Fibroblast of villous mesenchyme (primary cell): Measurements from ENCODE around the gene LILRA5. TPM values are rescaled to one million over a fixed set of nuclear protein-coding genes. Genes with fewer than 3 reads are reported as not detected.
"Not testable (repeated sequence)": the region's sequence is repeated elsewhere in the genome, so short reads cannot be mapped to it uniquely, and the experiment has no call there.

Experiments used
- DNase-seq: peaks from one replicate; pipeline ENCODE4 v3.0.0-alpha.2; 2010; ENCODE audit warnings: low read depth
- H3K4me3 ChIP-seq: 2 replicates; pipeline ENCODE4 v1.5.1; 2011; ENCODE audit warnings: low read depth, mild to moderate bottlenecking, low read length
- CTCF ChIP-seq: IDR thresholded peaks from 2 replicates; pipeline ENCODE4 v1.5.1; 2012; ENCODE audit warnings: low read depth, mild to moderate bottlenecking, low read length; ENCODE audit not compliant: insufficient read depth
- total RNA-seq: library from RNA; depleted of rRNA; stranded (reverse); fragments of >200 nt; gene quantifications from 2 replicates; pipeline ENCODE4 v1.2.3, GENCODE V29; 2012

Gene LILRA5
- total RNA-seq, 1 donor, result not detected

DNA sequence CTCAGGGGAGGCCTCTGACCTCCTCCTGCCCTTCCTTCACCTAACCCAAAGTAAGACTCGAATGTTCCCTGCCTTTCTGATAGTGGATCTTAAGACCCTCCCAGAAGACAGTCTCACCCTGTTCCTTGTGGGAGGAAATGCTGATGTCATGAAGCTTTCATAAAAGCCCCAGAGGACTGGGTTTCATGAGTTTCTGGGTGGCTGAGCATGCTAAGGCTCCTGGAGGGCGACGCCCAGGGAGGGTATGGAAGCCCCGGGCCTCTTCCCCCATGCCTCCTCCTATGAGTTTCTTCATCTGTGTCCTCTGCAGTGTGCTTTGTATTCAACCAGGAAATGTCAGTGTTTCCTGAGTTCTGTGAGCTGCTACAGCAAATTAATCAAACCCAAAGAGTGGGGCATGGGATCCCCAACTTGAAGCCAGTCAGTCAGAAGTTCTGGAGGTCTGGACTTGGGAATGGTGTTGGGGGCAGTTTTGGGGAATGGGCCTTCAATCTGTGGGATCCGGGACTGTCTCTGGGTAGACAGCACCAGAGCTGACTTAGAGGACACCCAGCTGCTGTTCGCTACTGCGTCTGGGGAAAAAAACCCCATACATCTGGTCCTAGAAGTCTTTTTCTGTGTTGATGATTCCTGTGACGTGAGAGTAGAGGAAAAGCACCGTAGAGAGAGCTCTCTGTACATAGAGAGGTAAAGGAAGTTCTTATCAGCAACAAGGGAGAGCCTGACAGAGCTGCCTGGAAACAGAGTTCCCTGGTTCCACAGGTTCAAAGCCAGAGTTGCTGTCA, 30.1 kb downstream of the LILRA5 start:
- H3K4me3 ChIP-seq, result no peak overlapping the region
- DNase-seq, result no peak
- TF ChIP-seq CTCF, result no peak

DNA sequence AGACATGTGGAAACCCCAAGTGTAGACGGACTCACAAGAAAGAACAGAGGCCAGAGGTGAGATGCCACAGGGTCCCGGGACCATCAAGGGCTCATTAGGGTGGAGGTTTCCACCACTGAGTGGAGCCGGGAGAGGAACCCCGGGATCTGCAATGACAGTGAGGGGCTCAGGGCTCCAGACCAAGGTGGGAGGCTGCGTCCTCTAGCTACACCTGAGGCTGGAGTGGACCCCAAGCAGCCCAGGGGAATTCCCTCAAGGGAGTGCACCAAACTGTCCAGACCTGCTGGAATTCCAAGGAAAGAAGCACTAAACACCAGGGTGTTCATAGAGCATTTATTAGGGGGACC, 31.3 kb downstream of the LILRA5 start:
- DNase-seq, result not testable (repeated sequence)

GRCh38 chr19:54281007-54281728, 31.8 kb downstream of the LILRA5 start, which contains the start of gene LILRB2:
Gene LILRB2 (minus strand): TSS chr19:54281110. CDS start chr19:54280496, 614 bp downstream.
- TF ChIP-seq CTCF, result no peak
- no peak for DNase-seq
- no peak within 1 kb of the TSS for H3K4me3 ChIP-seq

More for the DNA sequence above, 31.3 kb downstream of the LILRA5 start:
- H3K4me3 ChIP-seq, result not testable (repeated sequence)

DNA sequence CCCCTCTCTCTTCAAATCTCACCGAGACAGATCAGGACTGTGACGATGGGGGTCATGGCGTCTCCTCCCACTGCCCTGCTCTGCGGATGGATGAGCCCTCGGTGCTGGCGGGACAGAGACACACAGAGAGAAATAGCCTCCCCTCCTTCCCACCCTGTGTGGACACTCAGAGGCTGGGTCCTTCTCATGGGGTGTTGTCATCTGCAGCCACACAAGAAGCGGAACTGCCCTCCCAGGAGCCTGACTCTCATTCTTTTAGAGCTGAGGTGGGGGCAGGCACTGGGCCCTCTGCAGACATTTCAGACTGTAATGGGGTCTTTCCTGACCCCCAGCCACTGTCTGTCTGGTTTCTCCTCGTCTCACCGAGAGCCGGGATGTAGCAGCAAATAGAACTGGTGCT, 32.5 kb downstream of the LILRA5 start:
- DNase-seq, H3K4me3 ChIP-seq: not testable (repeated sequence)

- not testable (repeated sequence) for DNase-seq, H3K4me3 ChIP-seq
Measured at GRCh38 chr19:54280025-54280424, 32.9 kb downstream of the LILRA5 start.

DNA sequence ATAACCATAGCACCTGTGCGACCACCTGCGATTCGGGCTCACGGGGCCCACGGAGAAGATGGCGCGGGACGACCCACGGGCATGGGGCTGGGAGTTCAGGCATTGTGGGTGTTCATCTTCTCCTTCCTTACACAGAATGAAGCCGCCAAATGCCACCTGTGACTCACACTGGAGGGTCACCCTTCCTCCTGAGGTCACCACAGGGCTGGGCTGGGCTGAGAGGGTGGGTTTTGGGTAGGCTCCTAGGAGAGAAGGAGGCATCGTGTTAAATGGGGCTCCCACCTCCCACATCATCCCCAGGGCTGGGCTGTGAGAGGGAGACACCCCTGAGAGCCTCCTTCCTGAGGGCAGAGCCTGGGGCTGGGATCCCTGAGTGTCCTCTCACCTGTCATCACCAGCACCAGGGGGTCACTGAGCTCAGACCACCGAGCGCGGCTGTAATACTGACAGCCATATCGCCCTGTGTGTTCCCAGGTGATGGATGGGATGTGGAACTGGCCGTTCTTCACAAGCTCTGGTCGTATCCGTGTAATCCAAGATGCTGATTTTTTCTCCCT, 33.5 kb downstream of the LILRA5 start:
- no peak for TF ChIP-seq CTCF
- no peak for DNase-seq
- no peak overlapping the region for H3K4me3 ChIP-seq

DNA sequence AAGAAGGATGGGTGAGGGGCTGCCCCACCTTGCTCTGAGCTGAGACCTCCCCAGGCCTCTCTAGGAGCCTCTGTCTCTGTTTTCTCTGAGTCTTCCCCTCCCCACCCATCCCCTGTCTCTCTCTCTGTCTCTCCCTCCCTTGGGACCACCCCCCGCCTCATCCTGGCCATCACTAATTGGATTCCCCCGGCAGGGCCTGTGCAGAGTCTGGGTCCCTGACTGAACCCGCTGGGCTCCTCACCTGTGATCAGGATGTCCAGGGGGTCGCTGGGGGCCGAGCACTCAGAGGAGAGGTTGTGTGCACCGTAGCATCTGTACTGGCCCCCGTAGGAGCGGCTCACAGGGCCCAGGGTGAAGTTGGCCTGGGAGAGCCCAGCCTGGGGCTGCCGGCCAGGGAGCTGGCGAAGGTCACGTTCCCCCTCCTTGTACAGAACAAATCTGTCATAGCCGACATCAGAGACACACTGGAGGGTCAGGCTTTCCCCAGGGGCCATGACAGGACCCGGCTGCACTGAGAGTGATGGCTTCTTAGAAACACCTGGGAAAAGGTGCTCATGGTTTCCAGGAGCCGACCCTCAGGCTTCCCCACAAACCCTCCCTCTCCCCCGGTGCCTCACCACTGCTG, 34.3 kb downstream of the LILRA5 start:
- DNase-seq, H3K4me3 ChIP-seq: not testable (repeated sequence)

GRCh38 chr19:54278056-54278455, 34.9 kb downstream of the LILRA5 start:
- not testable (repeated sequence) for H3K4me3 ChIP-seq, DNase-seq

DNA sequence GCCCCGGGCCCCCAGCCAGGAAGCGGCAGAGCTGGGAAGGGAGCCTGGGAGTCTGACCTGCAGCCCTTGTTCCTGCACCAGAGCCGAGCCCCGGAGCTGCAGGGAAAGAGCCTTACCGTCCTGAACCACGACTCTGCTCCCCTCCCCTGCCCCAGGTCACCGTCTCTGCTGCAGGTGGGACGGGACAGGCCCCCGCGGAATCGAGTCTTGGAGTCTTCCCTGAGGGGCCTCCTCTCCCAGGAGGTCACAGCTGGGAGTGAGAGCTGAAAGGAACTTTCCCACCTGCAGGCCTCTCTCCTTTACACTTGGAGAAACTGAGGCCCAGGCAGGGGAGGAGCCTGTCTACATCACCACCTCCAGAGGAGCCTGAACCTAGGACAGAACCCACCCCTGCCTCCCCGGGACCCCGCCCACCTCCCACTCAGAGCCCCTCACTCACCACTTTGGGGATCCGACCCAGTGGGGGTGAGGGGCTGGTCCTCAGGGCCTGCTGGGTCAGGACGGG, 35.8 kb downstream of the LILRA5 start:
- DNase-seq, H3K4me3 ChIP-seq: not testable (repeated sequence)

DNA sequence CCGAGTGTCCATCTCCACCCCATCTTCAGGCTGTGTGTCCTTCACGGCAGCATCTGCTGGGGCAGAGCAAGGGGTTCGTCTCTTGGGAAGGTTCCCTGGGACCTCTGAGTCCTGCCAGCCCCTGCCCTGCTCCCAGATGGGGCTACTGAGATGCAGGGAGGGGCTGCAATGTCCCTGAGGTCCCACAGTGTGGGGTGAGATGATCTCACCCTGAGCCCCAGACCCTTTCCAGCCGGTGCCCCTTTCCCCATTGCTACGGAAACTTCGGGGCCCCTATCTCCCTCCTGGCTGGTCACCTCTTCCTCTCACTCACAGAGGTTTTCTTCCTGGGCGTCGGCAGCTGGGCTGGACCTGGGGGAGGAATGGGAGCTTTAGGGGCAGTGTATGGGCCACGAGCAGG, 37.0 kb downstream of the LILRA5 start:
- H3K4me3 ChIP-seq, result no peak overlapping the region
- DNase-seq, result no peak
- TF ChIP-seq CTCF, result no peak

DNA sequence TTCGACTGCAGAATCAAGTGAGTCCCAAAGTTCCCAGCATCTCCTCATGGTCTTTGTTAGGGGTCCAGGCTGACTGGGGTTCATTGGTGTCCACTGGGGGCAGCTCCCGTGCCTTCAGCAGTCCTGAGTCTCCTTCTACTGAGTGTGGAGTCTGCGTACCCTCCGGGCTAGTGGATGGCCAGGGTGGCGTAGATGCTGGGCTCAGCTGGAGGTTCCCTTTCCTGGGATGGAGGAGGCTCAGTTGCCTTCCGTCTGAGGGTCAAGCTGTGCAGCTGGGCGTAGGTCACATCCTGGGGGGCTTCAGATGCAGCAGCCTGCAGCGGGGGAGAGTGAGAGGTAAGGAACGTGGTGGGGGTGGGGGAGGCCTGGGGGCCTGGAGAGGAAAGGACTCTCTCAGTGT, 38.5 kb downstream of the LILRA5 start:
- DNase-seq, H3K4me3 ChIP-seq: not testable (repeated sequence)
